SK-N-SH (cell line): ENCODE data around the gene FRY. TPM values are rescaled to one million over a fixed set of nuclear protein-coding genes. Genes with fewer than 3 reads are reported as not detected.

Experiments used
- CTCF ChIA-PET: fragments of 300-600, 350-600 bp; formaldehyde crosslinking; extraction: SDS; loops from one replicate; lab custom pipeline; 2021; lab: Yijun Ruan, JAX
- POLR2A ChIA-PET: fragments of 350-600 bp; sonication (Branson Sonifier 250); formaldehyde crosslinking; extraction: SDS; loops from one replicate; lab custom pipeline; 2020; ENCODE audit warnings: antibody characterized with exemption, inconsistent platforms; lab: Yijun Ruan, JAX
- DNase-seq: peaks from one replicate; pipeline ENCODE4 v3.0.0; 2012
- H2AFZ ChIP-seq: fragments of 200-600 bp; sonication (generic); 2 replicates; pipeline ENCODE4 v1.8.1; 2016; ENCODE audit warnings: antibody characterized with exemption, mild to moderate bottlenecking, low read depth
- H3F3A ChIP-seq: fragments of 200-600 bp; sonication (generic); replicated peaks from 2 replicates; pipeline ENCODE3; 2016; ENCODE audit warnings: antibody characterized with exemption, mild to moderate bottlenecking; ENCODE audit not compliant: insufficient read depth
- H3K27ac ChIP-seq, 2 experiments: fragments of 200-500 bp in 1 of 2; fragments of 200-600 bp in 1 of 2; sonication (Bioruptor generic) in 1 of 2; sonication (generic), shearing (Covaris generic) in 1 of 2; 2 replicates each; pipeline versions ENCODE4 v1.5.1 to v1.6.1; 2014 to 2016; ENCODE audit warnings: low read depth in 2 of 2, inconsistent platforms in 1 of 2, low read length in 1 of 2, mild to moderate bottlenecking in 1 of 2, mixed read lengths in 1 of 2
- H3K27me3 ChIP-seq: fragments of 200-600 bp; sonication (generic), shearing (Covaris generic); 2 replicates; pipeline ENCODE4 v1.6.1; 2016; ENCODE audit warnings: mixed run types; ENCODE audit not compliant: insufficient read depth
- H3K36me3 ChIP-seq, 2 experiments: fragments of 200-500 bp in 1 of 2; fragments of 200-600 bp in 1 of 2; sonication (Bioruptor generic) in 1 of 2; sonication (generic) in 1 of 2; replicated peaks in 1 of 2; 2 replicates each; pipeline versions ENCODE3 to v1.5.1; 2014 to 2016; ENCODE audit warnings: low read length in 1 of 2, mild to moderate bottlenecking in 1 of 2; ENCODE audit not compliant: insufficient read depth in 2 of 2, control insufficient read depth in 1 of 2
- H3K4me1 ChIP-seq, 2 experiments: fragments of 200-500 bp in 1 of 2; fragments of 200-600 bp in 1 of 2; sonication (Bioruptor generic) in 1 of 2; sonication (generic), shearing (Covaris generic) in 1 of 2; 2 replicates each; pipeline versions ENCODE4 v1.5.1 to v1.6.1; 2014 to 2016; ENCODE audit warnings: low read depth in 1 of 2, low read length in 1 of 2, mixed run types in 1 of 2; ENCODE audit not compliant: insufficient read depth in 2 of 2, control insufficient read depth in 1 of 2
- H3K4me2 ChIP-seq: fragments of 200-600 bp; sonication (generic), shearing (Covaris generic); 2 replicates; pipeline ENCODE4 v1.6.1; 2017; ENCODE audit warnings: mixed run types
- H3K4me3 ChIP-seq, 2 experiments: fragments of 200-500 bp in 1 of 2; fragments of 200-600 bp in 1 of 2; sonication (Bioruptor generic) in 1 of 2; sonication (generic), shearing (Covaris generic) in 1 of 2; 2 replicates each; pipeline versions ENCODE4 v1.5.1 to v1.8.1; 2014 to 2016; ENCODE audit warnings: low read depth in 2 of 2, inconsistent platforms in 1 of 2, low read length in 1 of 2, mild to moderate bottlenecking in 1 of 2, mixed read lengths in 1 of 2, moderate library complexity in 1 of 2
- H3K79me2 ChIP-seq: fragments of 200-600 bp; sonication (generic); 2 replicates; pipeline ENCODE4 v1.8.1; 2017; ENCODE audit warnings: mild to moderate bottlenecking; ENCODE audit not compliant: insufficient read depth
- H3K9ac ChIP-seq: fragments of 200-600 bp; sonication (generic); 2 replicates; pipeline ENCODE4 v1.6.1; 2017; ENCODE audit warnings: mixed run types
- H3K9me2 ChIP-seq: fragments of 200-600 bp; sonication (generic); 2 replicates; pipeline ENCODE4 v1.6.1; 2017; ENCODE audit warnings: mixed run types
- H3K9me3 ChIP-seq: fragments of 200-600 bp; sonication (generic); 2 replicates; pipeline ENCODE4 v1.6.1; 2017; ENCODE audit warnings: mixed run types, mild to moderate bottlenecking, moderate library complexity
- H4K20me1 ChIP-seq: fragments of 200-600 bp; sonication (generic); 2 replicates; pipeline ENCODE4 v1.6.1; 2017; ENCODE audit warnings: mild to moderate bottlenecking, mixed run types; ENCODE audit not compliant: insufficient read depth
- CHD2 ChIP-seq: fragments of 150-350 bp; IDR thresholded peaks from 2 replicates; pipeline ENCODE4 v1.6.1; 2018; ENCODE audit warnings: low read length; ENCODE audit not compliant: partially characterized antibody
- ELF1 ChIP-seq: IDR thresholded peaks from 2 replicates; pipeline ENCODE4 v1.4.0; 2012
- EZH2phosphoT487 ChIP-seq: fragments of 200-600 bp; sonication (generic); IDR thresholded peaks from 2 replicates; pipeline ENCODE4 v1.6.1; 2017; ENCODE audit warnings: low read depth, mixed run types, mild to moderate bottlenecking, antibody characterized with exemption, moderate library complexity, borderline replicate concordance
- FOSL2 ChIP-seq: IDR thresholded peaks from 2 replicates; pipeline ENCODE4 v1.4.0; 2012; ENCODE audit warnings: low read depth, mild to moderate bottlenecking, moderate library complexity, borderline replicate concordance
- GABPA ChIP-seq: IDR thresholded peaks from 2 replicates; pipeline ENCODE4 v1.4.0; 2012; ENCODE audit warnings: low read depth, mild to moderate bottlenecking
- IRF3 ChIP-seq: fragments of 150-350 bp; IDR thresholded peaks from 2 replicates; pipeline ENCODE4 v1.6.1; 2016; ENCODE audit warnings: mild to moderate bottlenecking, low read depth, low read length
- JUND ChIP-seq: IDR thresholded peaks from 2 replicates; pipeline ENCODE4 v1.4.0; 2012
- NRF1 ChIP-seq: IDR thresholded peaks from 2 replicates; pipeline ENCODE4 v1.6.1; 2012; ENCODE audit warnings: low read depth, mild to moderate bottlenecking, low read length
- PBX3 ChIP-seq: IDR thresholded peaks from 2 replicates; pipeline ENCODE4; 2012
- RFX5 ChIP-seq: IDR thresholded peaks from 2 replicates; pipeline ENCODE4 v1.6.1; 2012; ENCODE audit warnings: mild to moderate bottlenecking, improper control_type of control experiment, low read length
- SIN3A ChIP-seq: IDR thresholded peaks from 2 replicates; pipeline ENCODE4 v1.6.1; 2012; ENCODE audit warnings: low read depth, mild to moderate bottlenecking, low read length, moderate library complexity, borderline replicate concordance
- SMC3 ChIP-seq: IDR thresholded peaks from 2 replicates; pipeline ENCODE4 v1.6.1; 2012; ENCODE audit warnings: low read depth, low read length, improper control_type of control experiment
- TAF1 ChIP-seq: IDR thresholded peaks from 2 replicates; pipeline ENCODE4 v1.6.1; 2012; ENCODE audit warnings: low read depth, mild to moderate bottlenecking, low read length, moderate library complexity, borderline replicate concordance
- TEAD4 ChIP-seq: IDR thresholded peaks from 2 replicates; pipeline ENCODE4 v1.4.0; 2012; ENCODE audit warnings: mild to moderate bottlenecking, borderline replicate concordance; ENCODE audit not compliant: insufficient read depth
- ZBTB33 ChIP-seq: IDR thresholded peaks from 2 replicates; pipeline ENCODE4 v1.4.0; 2012; ENCODE audit warnings: low read depth, borderline replicate concordance
- WGBS: methylation state at CpG from one replicate; pipeline ENCODE4 v1.1.6; 2017; ENCODE audit warnings: low lambda C conversion rate; 5-methylcytosine and 5-hydroxymethylcytosine counted together
- polyA plus RNA-seq, 3 experiments: library from polyadenylated mRNA; depleted of rRNA; stranded (reverse); fragments of >200 nt; gene quantifications; 2 replicates each; pipeline ENCODE4 v1.2.3, GENCODE V29; 2012

Gene FRY
- polyA plus RNA-seq, 1 of the 3 experiments (the other 2 are of a cell fraction): 1.4 TPM

- TF ChIP-seq NRF1 (no peak), JUND (no peak), TEAD4 (no peak), FOSL2 (no peak), SMC3 (no peak), RFX5 (no peak), TAF1 (no peak), GABPA (no peak), IRF3 (no peak), ZBTB33 (no peak), EZH2phosphoT487 (no peak), CHD2 (no peak), SIN3A (no peak), ELF1 (no peak), PBX3 (no peak)
- TF ChIP-seq, all 33 proteins: peak for 0
- H4K20me1 ChIP-seq: no peaks in the 10 kb centered on the region
These were observed 43.7 kb downstream of the FRY start for GRCh38 chr13:32075170-32075851.

More at GRCh38 chr13:32075170-32075851, 43.7 kb downstream of the FRY start:
- H3K36me3 ChIP-seq: no peaks in the 10 kb centered on the region
- no peak overlapping the region for H2AFZ ChIP-seq
- H3K9me3 ChIP-seq: no peaks in the 10 kb centered on the region
- no peak overlapping the region for H3K4me3 ChIP-seq
- H3K27ac ChIP-seq: no peak overlapping the region
- DNase-seq: no peak
- H3K9ac ChIP-seq: no peak overlapping the region
- no peaks in the 10 kb centered on the region for H3K79me2 ChIP-seq
- 89% methylated on average over 2 of the region's 2 CpGs for WGBS
- CTCF ChIA-PET: interaction anchor here (1.0 kb wide), 1 partner anchor 102 kb away, joined by 3 read pairs; no protein-coding TSS in a partner anchor
- no peak overlapping the region for H3K4me2 ChIP-seq
- H3K4me1 ChIP-seq: peaks cover 0 to 3% of the 10 kb centered on the region in 2 experiments; a peak in 1 of 4 replicates
- no peaks in the 10 kb centered on the region for H3F3A ChIP-seq
- no peaks in the 10 kb centered on the region for H3K27me3 ChIP-seq
- H3K9me2 ChIP-seq: no peaks in the 10 kb centered on the region
- POLR2A ChIA-PET: no interaction called here
